Measurements from ENCODE around the gene ARL8B. TPM values are rescaled to one million over a fixed set of nuclear protein-coding genes. Genes with fewer than 3 reads are reported as not detected.

ARL8B gene
- total RNA-seq, 1 donor from 2014 or later = 43.5 TPM

DNA sequence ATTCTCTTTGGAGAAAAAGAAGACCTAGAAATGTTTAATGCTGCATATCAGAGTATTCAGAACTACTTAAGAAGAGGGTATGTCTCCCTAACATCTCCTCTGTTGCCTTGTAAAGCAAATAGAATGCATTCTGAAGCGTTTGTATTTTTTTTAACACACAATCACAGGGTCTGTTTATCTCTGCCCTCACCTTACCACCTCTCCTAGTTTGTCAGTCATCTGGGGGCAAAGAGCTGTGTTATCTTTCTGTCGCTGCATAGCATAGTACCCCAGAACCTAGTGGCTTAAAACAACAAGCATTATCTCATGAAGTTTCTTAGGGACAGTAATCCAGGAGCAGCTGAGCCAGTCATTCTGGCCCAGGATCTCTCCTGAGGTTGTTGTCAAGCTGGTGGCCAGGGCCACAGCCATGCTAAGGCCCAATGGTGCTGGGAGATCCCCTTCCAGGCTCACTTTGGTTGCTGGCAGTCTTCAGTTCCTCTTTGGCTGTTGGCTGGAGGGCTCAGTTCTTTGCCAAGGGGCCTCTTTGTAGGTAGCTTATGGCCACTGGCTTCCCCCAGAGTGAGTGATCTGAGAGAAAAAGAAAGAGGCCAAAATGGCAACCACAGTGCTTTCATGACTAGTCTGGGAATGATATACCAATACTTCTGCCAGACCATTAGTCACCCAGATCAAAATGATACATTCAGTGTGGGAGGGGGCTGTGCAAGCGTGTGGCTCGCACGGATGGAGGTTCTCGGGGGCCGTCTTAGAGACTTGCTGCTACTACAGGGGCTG lies 83.3 kb downstream of the ARL8B start:
- no peak for DNase-seq (ENCODE audit: low read depth in 2 of 2)

DNA sequence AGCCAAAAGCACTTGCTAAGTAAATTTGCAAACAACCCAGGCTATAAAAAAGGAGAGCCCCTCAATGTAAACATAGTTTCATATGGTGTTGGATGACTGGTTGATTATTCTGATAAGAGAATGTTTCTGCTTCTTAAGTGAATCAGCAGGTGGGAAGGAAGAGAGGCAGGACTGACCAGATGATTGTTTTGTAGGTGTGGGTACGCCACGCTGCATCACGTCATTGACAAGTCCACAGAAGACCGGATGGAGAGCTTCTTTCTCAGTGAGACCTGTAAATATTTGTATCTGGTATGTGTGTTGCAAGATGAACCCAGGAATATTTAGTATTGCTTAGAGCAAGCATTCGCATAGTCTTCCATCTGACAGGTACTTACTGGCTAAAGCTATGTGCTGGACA lies 88.8 kb downstream of the ARL8B start:
- no peak for DNase-seq (ENCODE audit: low read depth in 2 of 2)

DNA sequence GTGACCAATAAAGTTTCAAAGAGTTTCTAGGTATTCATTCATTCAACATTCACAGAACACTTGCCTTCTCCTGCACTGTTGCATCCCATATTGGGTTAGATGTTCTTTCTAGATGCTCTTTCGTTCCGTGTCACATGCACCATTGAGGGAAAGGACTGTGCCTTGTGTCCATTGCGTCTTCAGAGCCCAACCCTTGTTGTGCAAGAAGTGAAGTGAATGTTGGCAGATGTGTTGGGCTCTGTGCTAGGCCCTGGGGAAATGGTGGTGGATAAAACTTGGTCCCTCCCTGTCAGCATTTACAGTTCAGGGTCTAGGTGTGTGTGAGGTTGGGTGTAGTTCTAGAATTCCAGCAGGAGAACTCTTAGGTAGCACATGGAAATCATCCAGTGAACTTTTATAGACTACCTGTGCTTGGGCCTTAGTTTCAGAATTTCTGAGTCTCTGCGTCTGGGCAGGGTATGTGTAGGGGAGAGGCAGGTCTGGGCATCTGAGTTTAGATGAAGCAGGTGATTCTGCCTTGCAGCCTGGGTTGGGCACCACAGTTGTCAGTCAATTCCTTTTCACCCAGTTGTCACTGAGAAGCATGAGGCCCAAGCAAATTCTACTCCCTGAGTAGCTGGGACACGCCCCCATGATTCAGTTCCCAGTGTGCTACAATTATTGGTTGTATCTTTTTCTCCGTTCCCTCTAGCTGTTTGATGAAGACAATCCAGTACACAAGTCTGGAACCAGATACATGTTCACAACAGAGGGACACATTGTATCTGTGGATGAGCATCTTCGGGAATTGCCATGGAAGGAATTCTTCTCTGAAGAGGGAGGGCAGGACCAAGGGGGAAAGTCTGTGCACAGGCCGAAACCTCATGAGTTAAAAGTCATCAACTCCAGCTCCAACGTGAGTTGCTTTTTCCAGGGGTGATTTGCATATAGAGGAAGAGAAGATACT lies 90.8 kb downstream of the ARL8B start:
- no peak for DNase-seq (ENCODE audit: low read depth in 2 of 2)

DNA sequence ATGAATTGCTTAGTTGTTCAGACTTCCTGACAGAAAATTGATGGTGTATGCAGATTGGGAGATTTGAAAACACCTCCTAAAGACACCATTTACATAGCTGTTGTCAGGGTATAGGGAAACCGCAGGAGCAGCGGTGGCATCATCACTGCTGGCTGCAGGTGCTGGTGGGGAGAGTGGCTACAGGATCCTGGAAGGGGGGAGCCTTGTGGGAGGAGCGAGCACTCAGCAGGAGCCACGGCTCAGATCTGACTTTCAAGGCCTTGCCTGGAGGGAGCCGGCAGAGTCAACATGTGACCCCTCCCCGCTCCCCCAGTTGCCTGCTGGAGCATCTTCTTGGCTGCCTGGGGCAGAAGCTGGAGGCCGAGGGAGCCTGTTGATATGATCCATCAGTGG lies 91.5 kb downstream of the ARL8B start:
- no peak for DNase-seq (ENCODE audit: low read depth in 2 of 2)

DNA sequence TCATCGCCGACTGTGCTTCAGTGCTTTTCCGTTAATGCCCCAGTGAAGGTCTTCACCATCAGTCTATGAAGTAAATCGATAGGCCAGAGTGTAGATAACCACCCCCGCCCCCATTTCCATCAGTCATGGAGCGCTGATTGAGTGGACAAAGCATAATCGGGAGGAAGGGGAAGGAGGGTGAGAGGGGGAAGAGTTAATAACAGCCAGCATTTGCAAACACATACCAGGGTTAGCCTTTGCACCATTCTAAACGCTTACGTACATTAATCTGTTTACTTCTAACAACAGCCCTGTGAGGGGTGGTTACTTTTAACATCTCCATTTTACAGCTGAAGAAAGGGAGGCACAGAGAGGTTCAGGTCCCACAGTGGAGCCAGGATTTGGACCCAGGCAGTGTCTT lies 92.3 kb downstream of the ARL8B start:
- DNase-seq (ENCODE audit: low read depth in 2 of 2) = no peak

DNA sequence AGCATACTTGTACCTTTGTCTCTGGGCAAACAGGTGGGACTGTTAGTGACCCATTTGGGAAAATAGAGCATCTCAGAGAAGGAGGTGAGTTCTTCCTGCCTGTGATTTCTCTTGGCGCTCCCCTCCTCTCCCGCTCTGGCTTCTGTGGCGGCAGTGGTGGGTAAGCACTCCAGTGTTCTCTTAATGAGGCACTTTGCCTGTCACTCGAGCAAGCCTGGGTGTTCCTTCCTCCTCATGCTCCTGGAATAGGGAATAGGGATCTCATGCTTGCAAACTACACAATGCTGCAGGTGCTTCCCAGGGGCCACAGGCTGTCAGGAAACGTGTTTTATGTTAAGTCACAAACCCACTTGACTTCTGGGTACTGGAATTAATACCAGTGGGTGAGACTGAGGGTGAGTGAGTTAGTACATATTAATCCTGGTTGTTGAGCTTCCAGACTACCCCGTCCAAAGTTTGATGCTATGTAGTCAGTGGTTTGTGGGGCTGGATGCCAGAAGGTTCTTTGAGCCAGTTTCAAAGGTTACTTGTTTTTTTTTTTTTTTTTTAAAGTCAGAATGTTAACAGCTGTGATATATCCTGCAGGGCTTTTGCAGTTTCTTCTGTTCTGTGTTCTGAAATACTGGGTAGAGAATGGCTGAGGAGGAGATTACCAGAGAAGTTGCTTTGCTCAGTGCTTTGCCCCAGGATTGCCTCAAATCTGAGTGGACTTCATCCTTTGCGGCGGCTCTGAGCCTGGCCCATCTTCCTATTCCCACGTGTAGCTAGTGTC lies 95.9 kb downstream of the ARL8B start:
- DNase-seq (ENCODE audit: low read depth in 2 of 2) = no peak

DNA sequence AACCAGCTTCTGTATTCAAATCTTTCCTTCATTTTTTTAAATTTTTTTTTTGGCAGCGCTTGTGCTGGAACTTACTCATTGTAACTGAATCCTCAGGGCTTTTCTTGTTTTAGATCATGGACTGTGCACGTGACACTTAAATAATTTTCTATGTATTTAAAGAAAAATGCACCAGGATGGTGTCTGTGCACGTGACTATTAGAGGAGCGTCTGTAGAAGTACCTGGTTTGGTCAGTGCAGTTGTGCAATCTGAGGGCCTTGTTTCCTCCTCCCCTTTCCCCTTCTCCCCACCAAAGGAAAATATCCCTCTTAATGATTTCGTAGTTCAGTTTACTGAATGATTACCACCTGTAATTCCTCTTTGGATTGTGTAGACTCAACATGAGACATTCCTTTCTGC lies 96.7 kb downstream of the ARL8B start:
- no peak for DNase-seq (ENCODE audit: low read depth in 2 of 2)

DNA sequence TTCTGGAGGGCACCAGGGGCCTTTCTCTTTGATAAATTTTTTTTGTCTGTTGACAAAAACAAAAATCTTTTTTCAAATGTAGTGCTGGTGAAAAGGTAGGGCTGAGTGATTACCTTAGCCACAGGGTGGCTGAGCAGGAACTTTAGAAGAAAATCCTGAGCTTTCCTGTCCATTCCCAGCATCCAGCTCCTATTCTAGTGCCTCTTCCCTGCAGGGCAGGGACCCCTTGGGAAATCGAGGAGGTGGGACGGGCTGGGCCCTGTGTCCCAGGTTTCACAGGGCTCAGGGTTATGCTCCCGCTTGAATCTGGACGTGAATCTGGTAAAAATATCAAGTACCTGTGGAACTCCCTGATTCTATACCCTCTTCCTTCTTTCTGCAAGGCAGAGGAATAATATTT lies 97.1 kb downstream of the ARL8B start:
- no peak for DNase-seq (ENCODE audit: low read depth in 2 of 2)

DNA sequence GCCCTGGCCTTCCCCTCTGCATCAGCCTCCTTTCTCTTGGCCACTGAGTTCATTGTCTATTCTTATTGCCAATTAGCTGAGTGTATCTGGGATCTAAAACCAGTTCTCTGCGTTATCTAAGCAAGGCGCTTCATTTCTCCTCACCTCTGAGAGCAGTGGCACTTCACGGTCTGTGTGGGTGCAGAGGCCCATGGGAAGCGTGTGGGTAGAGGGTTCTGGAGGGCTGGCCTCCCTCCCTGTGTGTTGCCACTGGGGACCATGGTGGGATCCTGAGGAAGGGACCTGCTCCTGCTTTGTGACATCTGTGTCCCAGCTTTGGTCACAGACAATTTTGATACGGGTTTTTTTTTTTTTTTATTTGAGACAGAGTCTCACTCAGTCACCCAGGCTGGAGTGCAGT lies 98.1 kb downstream of the ARL8B start:
- no peak for DNase-seq (ENCODE audit: low read depth in 2 of 2)

DNA sequence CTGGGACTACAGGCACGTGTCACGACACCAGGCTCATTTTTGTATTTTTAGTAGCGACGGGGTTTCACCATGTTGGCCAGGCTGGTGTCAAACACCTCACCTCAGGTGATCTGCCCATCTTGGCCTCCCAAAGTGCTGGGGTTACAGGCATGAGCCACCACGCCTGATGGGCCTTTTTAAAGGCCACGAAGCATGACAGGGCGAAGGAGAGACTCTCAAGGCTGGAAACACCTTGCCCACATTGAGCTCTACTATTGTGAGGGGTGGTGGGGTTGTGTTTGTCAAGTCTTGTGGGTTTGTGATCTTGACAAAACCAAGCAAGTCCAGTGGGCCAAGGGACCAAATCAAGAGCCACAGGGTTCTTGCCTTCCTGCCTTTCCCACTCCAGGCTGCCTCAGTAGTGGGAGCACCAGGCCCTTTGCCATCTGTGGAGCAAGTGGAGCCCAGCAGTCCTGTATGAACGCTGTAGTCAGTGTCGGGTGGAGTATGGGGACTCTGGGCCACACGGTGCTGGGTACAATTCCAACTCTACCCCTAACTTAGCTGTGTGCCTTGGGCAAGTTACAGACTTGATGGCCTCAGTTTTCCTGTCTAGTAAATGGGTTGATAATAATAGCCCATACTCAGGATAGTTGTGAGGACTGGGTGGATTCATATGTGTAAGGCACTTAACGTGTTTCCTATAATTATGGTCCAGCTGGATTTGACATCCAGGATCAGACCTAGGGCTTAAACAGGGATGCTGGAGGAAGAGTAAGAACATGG lies 98.8 kb downstream of the ARL8B start:
- DNase-seq (ENCODE audit: low read depth in 2 of 2) = no peak

DNA sequence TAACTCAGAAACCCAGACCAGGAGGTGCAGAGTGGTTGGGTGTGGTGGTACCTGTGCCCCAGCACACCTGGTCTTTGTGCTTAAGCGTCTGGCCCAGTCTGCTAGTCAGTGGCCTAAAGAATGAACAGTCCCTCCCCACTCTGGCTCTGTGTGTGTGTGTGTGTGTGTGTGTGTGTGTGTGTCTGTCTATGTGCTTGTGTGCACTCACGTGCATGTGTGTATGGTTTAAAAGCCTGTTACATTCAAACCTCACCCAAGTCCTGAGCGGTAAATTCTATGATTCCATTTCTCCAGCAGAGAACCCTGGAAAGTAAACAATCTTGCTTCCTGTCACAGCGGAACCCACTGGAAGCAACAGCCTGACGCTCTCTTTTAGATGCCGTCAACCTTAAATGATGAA lies 99.6 kb downstream of the ARL8B start:
- no peak for DNase-seq (ENCODE audit: low read depth in 2 of 2)

DNA sequence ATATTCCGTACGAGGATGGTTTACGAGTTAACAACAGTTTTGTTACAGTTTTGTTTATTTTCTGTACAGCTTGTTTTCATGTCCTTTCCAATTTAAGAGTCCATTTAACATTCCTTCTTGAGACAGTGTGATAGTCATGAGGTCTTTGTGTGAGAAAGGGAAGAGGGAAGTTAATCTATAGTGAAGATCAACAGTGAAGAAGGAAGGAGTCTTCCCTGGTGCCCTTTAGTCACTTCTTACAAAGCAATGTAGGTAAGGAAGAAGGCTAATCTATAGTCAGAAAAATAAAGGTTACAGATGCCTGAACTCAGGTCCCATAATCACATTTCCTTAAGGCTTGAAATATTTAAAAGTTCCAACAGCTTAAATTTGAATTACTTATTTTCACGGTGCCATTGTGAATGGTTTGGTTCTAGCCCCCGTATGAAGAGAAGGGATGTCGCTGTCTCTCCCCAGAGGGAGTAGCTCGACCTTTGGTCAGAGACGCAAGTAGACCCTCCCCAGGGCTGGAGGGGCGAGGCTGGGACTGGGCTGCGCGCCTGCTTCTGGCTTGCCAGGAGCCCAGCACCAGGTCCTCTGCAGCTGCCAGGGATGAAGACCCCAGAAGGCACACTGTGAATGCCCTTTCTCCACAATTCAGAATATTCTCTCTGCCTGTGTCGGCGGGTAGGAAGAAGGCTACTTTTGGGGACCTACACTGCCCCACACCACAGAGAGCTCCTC lies 100.4 kb downstream of the ARL8B start:
- DNase-seq (ENCODE audit: low read depth in 2 of 2) = no peak

DNA sequence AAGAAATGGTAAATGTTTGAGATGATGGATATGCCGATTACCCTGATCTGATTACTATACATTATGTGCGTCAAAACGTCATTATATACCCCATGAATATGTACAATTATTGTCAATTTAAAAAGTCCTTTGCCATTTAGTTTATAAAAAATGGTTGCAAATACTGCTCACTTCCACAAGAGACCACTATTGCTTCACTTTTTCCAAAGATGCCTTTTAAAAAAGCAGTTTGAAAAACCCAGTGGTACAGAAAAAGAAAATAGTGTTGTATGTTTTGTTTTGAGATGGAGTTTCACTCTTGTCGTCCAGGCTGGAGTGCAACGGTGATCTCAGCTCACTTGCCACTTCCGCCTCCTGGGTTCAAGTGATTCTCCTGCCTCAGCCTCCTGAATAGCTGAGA lies 104.7 kb downstream of the ARL8B start:
- peak; percentile 28 to 38 for DNase-seq (ENCODE audit: low read depth in 2 of 2)

DNA sequence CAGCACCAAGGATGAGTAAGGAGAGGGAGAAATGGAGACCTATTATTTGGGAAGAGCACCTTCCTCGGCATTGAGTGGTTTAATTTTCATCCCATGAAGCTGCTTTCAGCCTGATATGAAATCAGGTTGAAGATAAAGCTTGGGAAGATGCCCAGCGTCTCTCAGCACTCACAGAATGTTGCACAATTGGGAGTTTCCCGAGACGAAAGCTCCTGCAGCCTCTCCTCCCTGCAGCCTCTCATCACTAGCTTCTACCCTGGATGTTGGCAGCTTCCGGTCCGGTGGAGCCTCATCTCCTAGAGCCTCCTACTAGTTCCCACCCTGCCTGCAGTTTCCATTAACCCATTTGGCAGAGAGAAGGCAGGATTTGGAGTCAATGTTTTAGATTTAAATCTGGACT lies 105.7 kb downstream of the ARL8B start:
- DNase-seq (ENCODE audit: low read depth in 2 of 2) = no peak

DNA sequence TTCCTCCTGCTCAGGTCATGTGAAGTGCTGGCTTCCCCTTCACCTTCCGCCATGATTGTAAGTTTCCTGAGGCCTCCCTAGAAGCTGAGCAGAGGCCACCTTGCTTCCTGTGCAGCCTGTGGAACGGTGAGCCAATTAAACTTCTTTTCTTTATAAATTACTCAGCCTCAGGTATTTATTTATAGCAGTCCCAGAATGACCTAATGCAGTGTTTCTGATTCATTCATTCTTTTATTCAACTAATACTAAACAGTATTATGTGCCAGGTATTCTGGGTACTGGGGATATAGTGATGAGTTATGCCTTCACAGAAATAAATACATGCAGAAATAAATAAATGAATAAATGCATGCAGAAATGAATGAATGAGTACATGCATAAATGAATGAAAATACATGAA lies 107.3 kb downstream of the ARL8B start:
- no peak for DNase-seq (ENCODE audit: low read depth in 2 of 2)

Other genes starting within 250 kb of the ARL8B start
- gene BHLHE40, start 142.9 kb upstream of the ARL8B start, total RNA-seq = 8.7 and 13.9 TPM in 2 replicates
- 14.5 and 20.4 TPM in 2 replicates for gene EDEM1, start 65.4 kb downstream of the ARL8B start, total RNA-seq